GM08714 (cell line): Measurements from ENCODE around the gene PKNOX1.
"Not testable (repeated sequence)": the region's sequence is repeated elsewhere in the genome, so short reads cannot be mapped to it uniquely, and the experiment has no call there.

ENCODE experiments used
- H3K4me3 ChIP-seq: fragments of 200-500 bp; sonication (Bioruptor generic); 2 replicates; pipeline ENCODE4 v1.5.1; 2014; ENCODE audit warnings: mild to moderate bottlenecking, low read length, inconsistent platforms
- ZNF274 ChIP-seq: IDR thresholded peaks from 2 replicates; pipeline ENCODE4 v1.6.1; 2012; ENCODE audit warnings: mild to moderate bottlenecking, low read depth, low read length

Gene PKNOX1

GRCh38 chr21:42973991-42974831 is at the start of gene PKNOX1:
TSS of gene PKNOX1 (plus strand) at chr21:42974562. CDS start at chr21:43004382, 29,820 bp downstream.
- no peak for TF ChIP-seq ZNF274
- peak within 1 kb of the TSS; percentile 81 for H3K4me3 ChIP-seq

- TF ChIP-seq ZNF274: no peak
- H3K4me3 ChIP-seq: no peak within 1 kb of the TSS
Observed at GRCh38 chr21:42925114-42925926, 49.0 kb upstream of the PKNOX1 start, which contains the start of gene ERVH48-1. TSS of gene ERVH48-1 (minus strand) at chr21:42925630. CDS start at chr21:42919006, 6,624 bp downstream.

- not testable (repeated sequence) for H3K4me3 ChIP-seq
Observed at GRCh38 chr21:42927474-42928200, 46.7 kb upstream of the PKNOX1 start.

- H3K4me3 ChIP-seq: no peak overlapping the region
- TF ChIP-seq ZNF274: no peak
Observed at GRCh38 chr21:42929969-42930368, 44.4 kb upstream of the PKNOX1 start.

- TF ChIP-seq ZNF274: no peak
Observed at GRCh38 chr21:42931560-42932235, 42.7 kb upstream of the PKNOX1 start.

GRCh38 chr21:42932378-42933136 is 41.8 kb upstream of the PKNOX1 start:
- not testable (repeated sequence) for H3K4me3 ChIP-seq

More at GRCh38 chr21:42931560-42932235, 42.7 kb upstream of the PKNOX1 start:
- H3K4me3 ChIP-seq: no peak overlapping the region

GRCh38 chr21:42933137-42933970 is 41.0 kb upstream of the PKNOX1 start:
- H3K4me3 ChIP-seq: not testable (repeated sequence)

GRCh38 chr21:42933973-42934372 is 40.4 kb upstream of the PKNOX1 start:
- H3K4me3 ChIP-seq: not testable (repeated sequence)

GRCh38 chr21:42936360-42936759 is 38.0 kb upstream of the PKNOX1 start:
- not testable (repeated sequence) for H3K4me3 ChIP-seq

- not testable (repeated sequence) for H3K4me3 ChIP-seq
Observed at GRCh38 chr21:42937034-42937940, 37.1 kb upstream of the PKNOX1 start.

- no peak for TF ChIP-seq ZNF274
- no peak overlapping the region for H3K4me3 ChIP-seq
Observed at GRCh38 chr21:42937960-42938605, 36.3 kb upstream of the PKNOX1 start.

- H3K4me3 ChIP-seq: not testable (repeated sequence)
Observed at GRCh38 chr21:42938606-42938995, 35.8 kb upstream of the PKNOX1 start.
